HG02938 (cell line): ENCODE data around the gene PDZK1IP1.
"Not testable (repeated sequence)": the region's sequence is repeated elsewhere in the genome, so short reads cannot be mapped to it uniquely, and the experiment has no call there.

Experiments
- ATAC-seq: cut with Tn5 transposase; IDR thresholded peaks from one replicate; pipeline ENCODE4 v1.9.1; 2021; ENCODE audit warnings: mild to moderate bottlenecking, moderate library complexity; ENCODE audit not compliant: unreplicated experiment

The PDZK1IP1 gene

DNA sequence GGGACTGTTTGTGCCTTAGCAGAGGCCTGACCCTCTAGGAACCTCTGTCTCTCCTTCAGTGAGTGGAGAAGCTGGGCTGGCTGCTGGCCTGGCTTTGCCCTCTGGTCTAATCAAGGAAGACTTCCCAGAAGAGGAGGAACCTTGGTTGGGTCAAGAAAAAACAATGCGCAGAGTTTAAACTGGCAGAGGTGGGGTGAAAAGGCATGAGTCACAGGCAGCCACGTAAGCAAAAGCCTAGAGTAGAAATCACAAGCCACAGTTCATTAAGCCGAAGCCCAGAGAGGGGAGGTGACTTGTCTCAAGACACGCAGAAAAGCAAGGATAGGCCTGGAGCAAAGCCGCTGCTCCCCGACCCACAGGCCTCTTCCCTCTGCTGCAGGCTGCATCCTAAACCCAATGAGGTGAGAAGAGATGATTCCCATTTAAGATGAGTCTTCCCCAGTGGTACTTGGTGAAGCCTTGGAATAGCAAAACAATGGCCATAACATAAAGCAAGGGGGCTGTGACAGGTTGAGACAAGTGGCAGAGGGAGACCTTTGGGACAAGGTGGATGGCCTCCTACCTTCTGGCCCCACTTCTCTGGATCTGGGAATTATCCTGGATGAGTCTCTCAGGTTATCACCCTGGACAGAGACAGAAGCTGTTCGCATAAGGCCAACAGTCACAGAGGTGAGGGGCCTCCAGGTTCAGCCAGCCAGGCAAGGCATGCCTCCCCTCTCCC lies 7.7 kb downstream of the PDZK1IP1 start:
- ATAC-seq, result no peak

DNA sequence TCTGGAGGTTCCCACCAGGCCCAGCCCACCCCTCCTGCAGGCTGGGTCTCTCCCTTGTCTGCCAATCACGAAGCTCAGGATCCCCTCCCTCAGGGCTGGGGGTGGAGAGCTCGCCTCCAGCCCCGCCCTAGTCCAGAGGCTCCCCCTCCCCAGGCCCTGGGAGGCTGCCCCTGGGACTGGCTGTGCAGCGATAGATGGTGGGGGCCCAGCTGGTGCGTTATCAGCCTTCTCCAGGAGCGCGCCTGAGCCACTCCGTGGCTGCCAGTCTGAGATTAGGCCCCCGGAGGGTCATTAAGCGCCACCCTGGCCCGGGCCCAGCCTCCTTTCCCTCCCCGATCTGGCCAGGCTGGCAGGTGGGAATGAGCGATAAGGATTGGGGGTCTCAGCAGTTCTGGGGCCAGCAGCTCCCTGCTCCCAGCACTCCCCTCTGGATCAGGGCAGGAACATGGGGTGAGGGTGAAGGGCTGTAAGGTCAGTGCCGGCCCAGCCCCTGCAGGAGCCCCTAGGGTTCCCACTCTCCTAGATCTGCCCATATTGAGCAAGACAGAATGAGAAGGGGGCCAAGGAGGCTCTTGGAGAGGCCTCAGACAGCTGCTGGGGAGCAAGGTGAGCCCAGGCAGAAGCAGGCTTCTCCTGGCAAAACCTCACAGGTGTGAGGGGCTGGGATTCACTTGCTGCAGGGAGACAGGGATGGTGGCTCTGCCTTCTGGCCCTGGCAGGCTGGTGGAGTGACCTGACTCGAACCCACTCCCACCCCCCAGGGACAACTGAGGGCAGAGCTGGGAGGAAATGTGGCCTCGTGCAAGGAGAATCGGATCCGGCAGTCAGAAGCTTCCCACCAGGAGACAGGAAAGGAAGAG lies 8.5 kb downstream of the PDZK1IP1 start:
- ATAC-seq, result no peak

DNA sequence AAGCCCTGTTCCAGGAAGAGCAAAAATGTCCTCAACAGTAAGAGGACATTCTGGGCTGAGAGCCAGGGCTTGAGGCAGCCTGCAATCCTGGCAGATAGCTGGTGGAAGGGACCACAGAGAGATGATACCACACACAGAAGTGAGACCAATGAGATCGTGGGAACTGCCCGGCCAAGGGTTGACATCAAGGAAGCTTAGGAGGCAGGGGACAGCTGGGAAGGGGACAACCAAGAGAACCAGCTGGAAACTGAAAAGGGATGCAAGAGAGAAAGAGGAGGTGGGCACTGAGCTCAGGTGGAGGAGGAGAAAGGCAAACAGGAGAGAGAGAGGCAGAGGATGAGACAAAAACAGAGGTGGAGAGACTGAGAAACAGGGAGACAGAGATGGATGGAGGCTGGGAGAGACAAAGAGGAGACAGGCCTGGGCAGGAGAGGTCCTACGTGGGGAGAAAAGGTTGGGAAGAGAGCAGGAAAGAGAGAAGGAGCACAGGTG lies 9.2 kb downstream of the PDZK1IP1 start:
- ATAC-seq, result no peak

DNA sequence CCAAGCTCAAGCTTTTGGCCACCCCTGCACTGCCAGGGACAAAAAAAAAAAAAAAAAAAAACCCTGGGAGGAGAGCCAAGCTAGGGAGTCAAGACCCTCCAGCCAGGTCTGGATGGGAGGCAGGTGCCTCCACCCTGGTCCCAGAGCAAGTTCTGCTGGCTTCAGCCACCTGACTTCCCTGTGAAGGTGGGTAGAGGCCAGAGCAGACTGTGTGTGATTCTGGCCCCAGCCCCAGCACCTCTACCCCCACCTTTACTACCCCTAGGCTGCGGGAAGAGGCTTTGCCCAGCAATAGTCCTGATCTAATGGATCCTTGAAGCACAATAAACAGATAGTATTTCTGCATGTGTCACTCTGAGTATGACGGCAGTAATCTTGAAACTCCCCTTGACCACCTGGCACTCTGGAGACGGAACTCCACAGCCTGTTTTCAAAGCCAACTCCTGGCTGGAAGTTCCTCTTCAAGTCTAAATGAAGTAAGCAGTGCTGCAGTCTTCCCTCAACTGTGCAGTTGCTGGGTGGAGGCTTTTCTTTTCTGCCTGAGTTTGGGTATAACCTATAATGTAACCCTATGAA lies 9.8 kb downstream of the PDZK1IP1 start:
- ATAC-seq, result no peak

DNA sequence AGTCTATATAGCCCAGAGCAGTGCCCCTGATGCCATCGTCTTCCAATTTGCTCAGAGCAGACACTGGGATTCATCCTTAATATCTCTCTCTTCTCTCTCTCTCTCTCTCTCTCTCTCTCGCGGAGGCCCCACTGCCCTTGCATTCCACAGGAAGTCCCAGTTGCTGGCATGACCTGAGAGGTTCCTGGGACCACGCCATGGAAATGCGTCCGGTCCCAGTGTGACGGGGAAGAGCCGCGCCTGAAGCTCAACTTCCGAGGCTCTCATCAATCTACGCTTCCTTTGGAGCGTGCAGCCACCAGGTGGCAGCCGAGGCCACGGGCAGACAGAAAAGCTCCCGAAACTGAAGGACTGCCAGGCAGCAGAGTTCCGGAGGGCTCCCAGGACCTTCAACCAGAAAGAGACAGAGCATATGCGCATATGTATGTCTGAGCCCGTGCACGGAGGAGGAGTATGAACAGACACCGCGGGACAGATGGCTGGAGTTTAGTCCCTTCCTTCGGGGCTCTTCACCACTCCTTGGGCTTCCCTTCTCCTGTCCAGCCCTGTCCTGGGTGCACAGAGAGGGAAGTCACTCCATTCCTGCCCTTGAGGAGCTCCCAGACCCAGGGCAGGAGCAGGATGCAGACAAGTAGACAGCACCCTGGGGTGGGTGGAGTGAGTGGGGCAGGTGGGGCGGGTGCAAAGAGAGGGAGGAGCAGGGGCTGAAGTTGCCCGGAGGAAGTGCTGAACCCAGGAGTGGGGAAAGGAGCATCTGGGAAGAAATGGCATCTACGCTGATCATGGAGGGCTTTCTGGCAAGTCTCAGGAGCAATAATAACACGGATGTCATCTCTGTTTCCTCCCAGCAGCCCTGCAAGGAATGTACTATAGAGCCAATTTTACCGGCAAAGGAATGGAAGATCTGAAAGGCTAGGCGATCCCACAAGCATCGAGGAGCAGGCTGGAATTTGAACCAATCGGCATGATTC lies 10.5 kb downstream of the PDZK1IP1 start:
- peak; percentile 83 for ATAC-seq

DNA sequence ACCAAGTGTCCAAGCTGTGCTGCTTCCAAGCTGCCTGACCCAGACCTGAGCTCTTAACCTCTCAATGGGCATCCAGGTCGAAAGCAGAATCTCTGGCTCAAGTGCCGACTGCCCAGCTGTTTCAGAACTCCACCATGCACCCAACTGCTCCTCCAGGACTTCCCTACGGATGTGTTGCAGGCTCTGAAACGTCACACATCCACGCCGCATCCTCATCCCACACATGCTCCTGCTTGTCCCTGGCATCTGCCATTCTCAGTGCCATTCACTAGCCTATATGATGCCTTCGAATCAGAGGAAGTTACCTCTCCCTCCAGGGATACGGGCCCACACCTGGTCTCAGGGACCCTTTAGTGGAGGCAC lies 11.2 kb downstream of the PDZK1IP1 start:
- ATAC-seq, result no peak

DNA sequence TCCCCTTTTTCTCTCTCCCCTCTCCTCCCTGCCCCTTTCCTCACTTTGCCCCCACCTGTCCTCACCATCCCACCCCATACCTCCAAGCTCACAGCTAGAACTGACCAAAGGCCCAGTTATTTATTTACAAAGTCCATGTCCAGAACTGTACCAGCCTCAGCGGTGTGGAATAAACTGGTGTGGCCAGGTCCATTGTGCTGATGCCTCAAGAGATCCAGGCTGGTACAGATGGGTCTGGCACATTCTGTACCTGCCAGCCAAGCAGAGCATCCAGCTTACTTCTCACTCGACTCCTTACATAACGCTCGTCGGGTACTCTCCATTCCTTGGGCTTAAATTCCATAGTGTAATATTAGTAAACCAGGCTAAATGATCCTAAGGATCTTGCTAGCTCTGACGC lies 11.8 kb downstream of the PDZK1IP1 start:
- no peak for ATAC-seq

DNA sequence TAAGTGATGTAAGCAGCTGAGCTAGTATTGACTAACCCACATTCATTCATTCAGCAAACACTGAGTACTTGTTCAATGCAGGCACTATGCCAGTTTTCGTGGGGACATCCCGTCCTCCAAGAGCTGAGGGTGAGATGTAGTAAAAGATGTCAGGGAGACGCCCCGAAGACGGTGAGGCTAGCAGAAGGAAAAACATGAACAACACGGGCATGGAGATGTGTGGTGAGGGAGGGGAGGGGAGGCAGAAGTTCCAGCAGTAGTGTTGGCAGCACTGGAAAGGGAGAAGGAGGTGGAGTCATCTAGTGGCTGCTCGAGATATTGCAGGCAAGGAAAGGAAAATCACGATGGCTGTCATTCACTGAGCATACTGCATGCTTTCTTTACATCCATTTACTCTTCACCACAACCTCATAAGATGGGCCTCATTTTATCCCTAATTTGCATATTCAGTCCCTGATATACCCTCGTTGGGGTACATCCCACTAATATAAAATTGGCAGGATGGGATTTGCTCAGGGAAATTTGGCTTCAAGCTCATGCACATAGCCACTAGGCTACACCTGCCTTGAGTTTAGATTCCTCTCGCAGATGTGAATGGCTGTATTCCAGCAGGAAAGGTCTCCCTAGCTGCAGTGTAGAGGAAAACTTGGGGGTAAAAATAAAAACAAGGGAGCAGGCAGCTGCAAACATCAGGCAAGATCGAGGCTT lies 14.5 kb downstream of the PDZK1IP1 start:
- peak; percentile 53 for ATAC-seq

DNA sequence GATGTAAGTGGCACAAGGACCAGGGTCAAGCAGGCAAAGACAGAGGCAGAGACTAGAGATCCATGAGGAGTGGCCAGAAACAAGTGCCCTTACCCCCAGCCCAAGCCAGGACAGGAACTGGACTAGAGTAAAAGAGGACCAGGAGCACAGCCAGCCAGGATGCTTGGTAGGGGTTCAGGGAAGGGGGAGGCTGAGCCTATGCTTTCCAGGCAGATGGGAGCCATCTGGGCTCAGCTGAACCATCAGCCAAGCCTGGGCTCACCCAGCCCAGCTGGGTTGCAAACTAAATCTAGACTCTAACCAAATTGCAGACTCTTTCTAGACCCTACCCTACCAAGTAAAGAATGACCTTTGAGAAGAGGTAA lies 15.2 kb downstream of the PDZK1IP1 start:
- no peak for ATAC-seq

DNA sequence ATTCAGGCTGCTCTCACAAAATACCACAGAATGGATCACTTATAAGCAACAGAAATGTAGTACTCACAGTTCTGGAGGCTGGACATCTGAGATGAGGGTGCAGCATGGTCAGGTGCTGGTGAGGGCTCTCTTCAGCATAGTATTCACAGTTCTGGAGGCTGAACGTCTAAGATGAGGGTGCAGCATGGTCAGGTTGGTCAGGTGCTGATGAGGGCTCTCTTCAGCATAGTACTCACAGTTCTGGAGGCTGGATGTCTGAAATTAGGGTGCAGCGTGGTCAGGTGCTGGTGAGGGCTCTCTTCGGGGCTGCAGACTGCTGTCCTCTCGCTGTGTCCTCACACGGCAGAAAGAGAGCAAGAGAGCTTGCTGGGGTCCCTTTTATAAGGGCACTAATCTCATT lies 17.1 kb downstream of the PDZK1IP1 start:
- ATAC-seq, result no peak

DNA sequence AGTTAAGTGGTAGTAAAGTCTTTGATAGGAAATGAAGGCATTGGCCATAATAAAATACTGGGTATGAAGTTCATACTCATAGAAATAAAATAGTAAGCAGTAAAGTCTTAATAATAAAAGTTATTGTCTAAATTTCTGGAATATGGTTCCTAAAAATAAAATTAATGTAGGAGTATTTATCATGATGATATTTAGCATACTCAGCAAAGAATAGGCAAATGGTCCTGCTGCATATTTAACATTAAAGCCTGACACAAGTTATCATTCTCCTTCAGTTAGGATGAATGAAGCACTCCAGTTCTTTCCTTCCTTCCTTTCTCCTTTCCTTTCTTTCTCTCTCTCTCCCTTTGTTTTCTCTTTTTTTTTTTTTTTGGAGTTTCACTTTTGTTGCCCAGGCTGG lies 25.3 kb downstream of the PDZK1IP1 start:
- no peak for ATAC-seq

DNA sequence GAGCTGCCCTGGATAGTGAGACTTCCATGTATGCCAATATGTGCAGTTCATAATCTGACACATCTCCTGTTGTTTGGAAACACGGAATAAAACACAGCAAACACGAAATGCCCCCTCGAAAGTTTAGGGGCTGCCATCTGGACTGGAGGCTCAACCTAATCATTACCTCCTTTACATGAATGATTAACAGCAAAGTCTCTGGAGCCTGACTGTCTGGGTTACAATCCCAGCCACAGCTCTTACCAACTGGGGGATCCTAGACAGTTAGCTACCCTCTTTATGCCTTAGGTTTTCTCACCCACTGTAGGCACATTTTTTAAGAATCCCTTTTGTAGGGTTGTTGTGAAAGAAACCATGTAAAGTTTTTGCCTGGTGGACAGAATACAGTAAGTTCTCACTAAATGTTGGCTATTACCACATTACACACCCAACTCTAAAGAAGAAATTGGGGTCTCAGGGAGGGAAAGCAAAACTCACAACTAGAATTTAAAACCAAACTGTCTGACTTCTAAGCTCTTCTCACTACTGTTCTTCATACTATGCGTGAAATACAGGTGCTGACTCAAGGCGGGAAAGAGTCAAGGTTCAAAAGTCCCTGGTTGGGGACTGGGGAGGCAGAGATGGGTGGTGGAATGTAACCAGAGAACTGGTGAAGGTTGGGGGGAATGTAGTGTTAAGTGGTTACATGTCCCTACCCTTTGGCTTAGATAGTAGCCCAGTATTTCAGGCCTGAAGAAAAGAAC lies 28.4 kb downstream of the PDZK1IP1 start:
- peak; percentile 89 for ATAC-seq

DNA sequence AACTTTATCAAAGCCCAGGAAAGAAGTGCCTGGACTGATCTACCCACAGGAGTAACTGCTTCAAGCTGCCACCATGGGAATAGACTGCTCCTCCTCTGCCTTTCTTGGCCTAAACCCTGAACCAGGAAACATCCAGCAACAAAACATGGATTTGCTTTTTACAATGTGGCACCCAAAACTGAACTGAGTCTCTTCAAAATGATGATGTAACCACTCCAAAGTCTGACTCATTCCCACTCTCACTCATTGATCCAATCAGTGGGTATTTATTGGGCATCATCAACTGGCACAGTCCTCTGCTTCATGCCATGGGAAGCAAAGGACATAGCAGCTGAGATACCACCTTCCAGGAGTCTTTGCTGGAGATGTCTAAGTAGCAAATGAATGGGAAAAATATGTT lies 29.1 kb downstream of the PDZK1IP1 start:
- ATAC-seq, result no peak

DNA sequence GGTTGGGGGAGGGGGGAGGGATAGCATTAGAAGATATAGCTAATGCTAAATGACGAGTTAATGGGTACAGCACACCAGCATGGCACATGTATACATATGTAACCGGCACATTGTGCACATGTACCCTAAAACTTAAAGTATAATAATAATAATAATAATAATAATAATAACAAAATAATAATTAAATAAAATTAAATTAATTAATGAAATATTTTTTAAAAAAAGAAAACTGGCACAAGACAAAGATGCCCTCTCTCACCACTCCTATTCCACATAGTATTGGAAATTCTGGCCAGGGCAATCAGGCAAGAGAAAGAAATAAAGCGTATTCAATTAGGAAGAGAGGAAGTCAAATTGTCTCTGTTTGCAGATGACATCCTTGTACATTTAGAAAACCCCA lies 31.9 kb downstream of the PDZK1IP1 start:
- ATAC-seq, result not testable (repeated sequence)

DNA sequence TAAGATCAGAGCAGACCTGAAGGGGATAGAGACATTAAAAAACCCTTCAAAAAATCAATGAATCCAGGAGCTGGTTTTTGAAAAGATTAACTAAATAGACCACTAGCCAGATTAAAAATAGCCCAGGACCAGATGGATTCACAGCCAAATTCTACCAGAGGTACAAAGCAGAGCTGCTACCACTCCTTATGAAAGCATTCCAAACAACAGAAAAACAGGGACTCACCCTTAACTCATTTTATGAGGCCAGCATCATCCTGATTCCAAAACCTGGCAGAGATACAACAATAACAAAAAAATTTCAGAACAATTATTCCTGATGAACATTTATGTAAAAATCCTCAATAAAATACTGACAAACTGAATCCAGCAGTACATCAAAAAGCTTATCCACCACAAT lies 33.4 kb downstream of the PDZK1IP1 start:
- not testable (repeated sequence) for ATAC-seq

DNA sequence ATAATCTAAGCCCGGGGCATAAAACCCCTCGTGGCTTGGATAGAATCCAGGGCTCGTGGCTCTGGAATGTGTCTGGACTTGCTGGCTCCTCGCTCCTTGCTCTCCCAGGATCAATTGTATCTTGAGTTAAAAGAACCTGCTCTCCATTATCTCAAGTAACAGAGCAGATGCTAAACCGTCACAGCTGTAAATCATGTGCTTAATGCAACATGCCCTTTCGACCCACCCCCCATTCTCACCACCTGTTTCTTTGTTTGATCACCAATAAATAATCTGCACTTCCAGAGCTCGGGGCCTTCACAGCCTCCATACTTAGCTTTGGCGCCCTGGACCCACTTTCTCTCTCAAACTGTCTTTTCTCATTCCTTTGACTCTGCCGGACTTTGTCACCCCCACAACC lies 40.7 kb downstream of the PDZK1IP1 start:
- ATAC-seq, result not testable (repeated sequence)

DNA sequence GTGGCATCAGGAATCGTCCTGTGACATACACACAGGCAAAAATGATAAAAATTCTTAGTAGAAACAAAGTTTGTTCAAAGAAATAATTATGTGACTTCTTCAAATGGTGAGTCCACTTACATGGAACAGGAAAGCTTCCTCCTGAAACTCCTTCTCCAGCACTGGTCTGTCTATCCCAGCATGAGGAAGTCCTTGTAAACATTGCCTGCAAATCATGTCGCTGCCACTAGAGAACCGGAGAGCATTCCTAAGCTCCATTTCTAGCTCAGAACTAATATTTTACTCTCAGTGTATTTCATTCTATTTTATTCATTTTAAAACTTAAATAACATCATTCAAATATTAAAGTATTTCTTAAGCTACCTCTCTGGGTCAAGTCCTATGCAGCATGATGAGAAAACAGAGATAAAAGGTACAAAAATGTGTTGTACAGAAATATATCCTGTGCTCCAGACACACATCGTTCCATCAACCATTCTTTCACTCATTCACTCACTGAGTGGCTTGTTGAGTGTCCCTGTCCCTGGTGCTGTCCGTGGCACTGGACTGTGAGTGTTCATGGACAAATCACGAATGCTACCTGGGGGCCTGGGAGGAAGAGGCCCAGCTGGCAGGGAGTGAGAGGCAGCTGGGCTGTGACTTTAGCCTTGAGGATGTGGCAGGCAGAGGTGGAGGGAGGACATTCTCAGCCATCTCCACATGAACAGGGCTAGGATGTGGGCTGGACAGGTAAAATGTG lies 42.6 kb downstream of the PDZK1IP1 start:
- no peak for ATAC-seq

DNA sequence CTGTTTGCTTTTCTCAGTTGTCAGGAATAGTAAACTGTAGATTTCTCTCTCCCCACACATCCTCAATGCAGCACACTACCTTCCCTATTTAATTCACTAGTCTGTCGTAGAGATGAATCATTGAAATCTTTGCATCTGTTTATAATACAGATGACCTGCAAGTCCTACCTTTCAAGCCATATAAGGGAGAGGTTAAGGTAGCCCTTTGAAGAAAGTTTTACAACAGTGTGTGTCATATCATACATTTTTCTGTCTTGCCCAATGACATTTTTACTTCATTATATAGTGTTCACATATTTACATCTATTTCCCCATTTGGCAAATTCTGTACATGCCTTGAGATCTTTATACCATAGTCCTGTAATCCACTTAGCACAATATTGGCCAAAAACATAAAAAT lies 43.3 kb downstream of the PDZK1IP1 start:
- ATAC-seq, result not testable (repeated sequence)

DNA sequence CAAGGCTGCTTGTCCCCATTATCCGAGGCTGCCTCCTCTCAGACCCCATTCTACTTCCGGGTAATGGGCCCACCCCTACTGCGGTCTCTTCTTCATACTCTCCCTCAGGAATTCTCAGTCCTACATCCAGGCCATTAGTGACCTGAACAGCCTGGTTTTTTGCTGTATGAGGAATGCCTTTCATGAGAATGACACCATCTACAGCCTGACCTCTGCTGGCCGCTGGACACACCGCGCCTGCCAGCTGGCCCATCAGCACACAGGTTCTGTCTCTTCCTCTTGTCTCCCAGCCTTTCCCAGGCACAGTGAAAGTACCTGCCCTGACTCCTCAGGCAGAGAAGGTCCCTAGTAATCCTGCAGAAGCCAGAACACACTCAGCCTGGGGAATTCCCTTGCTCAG lies 46.2 kb downstream of the PDZK1IP1 start:
- ATAC-seq, result not testable (repeated sequence)
